Tibial artery (tissue), 4 donors: ENCODE results near the gene DGCR6L.
"Not testable (repeated sequence)": the region's sequence is repeated elsewhere in the genome, so short reads cannot be mapped to it uniquely, and the experiment has no call there.

Source experiments
- DNase-seq, 2 donors: peaks; one replicate each; pipeline ENCODE4 v3.0.0-alpha.2; 2019
- H3K27ac ChIP-seq, 2 donors: fragments of 200-600 bp; sonication (generic) in 1 of 2; 1 replicate in 1 of 2; 2 replicates in 1 of 2; pipeline ENCODE4 v1.5.1; 2018 to 2019; ENCODE audit warnings: mild to moderate bottlenecking in 1 of 2
- H3K27me3 ChIP-seq, 2 donors: fragments of 200-600 bp; sonication (generic) in 1 of 2; one replicate each; pipeline versions ENCODE4 v1.5.1 to v1.6.0; 2016 to 2019
- H3K36me3 ChIP-seq, 3 donors: fragments of 200-600 bp; sonication (generic) in 2 of 3; one replicate each; pipeline ENCODE4 v1.5.1; 2016 to 2019; ENCODE audit warnings: mild to moderate bottlenecking in 2 of 3
- H3K4me1 ChIP-seq, 4 donors: fragments of 200-600 bp; sonication (generic) in 2 of 4; 1 replicate in 3 of 4; 2 replicates in 1 of 4; pipeline ENCODE4 v1.5.1; 2016 to 2019
- H3K4me3 ChIP-seq, 2 donors: fragments of 200-600 bp; sonication (generic) in 1 of 2; 1 replicate in 1 of 2; 2 replicates in 1 of 2; pipeline ENCODE4 v1.5.1; 2018 to 2019; ENCODE audit warnings: mild to moderate bottlenecking in 2 of 2
- H3K9me3 ChIP-seq, 3 donors: fragments of 200-600 bp; sonication (generic) in 1 of 3; one replicate each; pipeline ENCODE4 v1.5.1; 2016 to 2019
- intact Hi-C: fragments of 100-400 bp; cut with DNase I; formaldehyde crosslinking; loops from one replicate; pipeline ENCODE4 v1.15.0; 2023; ENCODE audit warnings: low total_unique reads
- TF ChIP-seq, protein P1 (sequence below), 2 experiments: fragments of 200-600 bp in 1 of 2; fragments of 450-650 bp in 1 of 2; IDR thresholded peaks; one replicate each; pipeline ENCODE4 v1.5.1; 2017 to 2019; ENCODE audit warnings: antibody characterized with exemption in 2 of 2, mild to moderate bottlenecking in 1 of 2, moderate library complexity in 1 of 2

The DGCR6L gene

DNA sequence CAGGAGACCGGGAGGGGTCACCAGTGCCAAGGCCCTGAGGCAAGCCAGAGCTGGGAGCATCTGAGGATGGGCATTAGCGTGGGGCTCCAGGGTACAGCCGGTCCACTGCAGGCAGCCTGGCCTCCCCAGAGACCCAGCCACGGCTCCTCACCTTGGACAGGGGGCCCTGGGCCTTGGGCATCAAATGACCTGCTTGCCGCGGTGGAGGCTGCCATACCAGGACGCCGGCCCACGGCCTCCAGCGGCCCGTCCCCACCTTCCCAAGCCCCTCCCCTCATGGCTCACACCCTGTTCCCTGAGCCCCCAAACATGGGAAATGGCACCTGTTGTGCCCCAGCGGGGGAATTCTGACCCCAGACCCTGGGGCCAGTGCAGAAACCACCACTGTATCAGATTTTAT, 39.0 kb downstream of the DGCR6L start:
- TF ChIP-seq, protein P1, sequence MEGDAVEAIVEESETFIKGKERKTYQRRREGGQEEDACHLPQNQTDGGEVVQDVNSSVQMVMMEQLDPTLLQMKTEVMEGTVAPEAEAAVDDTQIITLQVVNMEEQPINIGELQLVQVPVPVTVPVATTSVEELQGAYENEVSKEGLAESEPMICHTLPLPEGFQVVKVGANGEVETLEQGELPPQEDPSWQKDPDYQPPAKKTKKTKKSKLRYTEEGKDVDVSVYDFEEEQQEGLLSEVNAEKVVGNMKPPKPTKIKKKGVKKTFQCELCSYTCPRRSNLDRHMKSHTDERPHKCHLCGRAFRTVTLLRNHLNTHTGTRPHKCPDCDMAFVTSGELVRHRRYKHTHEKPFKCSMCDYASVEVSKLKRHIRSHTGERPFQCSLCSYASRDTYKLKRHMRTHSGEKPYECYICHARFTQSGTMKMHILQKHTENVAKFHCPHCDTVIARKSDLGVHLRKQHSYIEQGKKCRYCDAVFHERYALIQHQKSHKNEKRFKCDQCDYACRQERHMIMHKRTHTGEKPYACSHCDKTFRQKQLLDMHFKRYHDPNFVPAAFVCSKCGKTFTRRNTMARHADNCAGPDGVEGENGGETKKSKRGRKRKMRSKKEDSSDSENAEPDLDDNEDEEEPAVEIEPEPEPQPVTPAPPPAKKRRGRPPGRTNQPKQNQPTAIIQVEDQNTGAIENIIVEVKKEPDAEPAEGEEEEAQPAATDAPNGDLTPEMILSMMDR (IDR thresholded peaks at IDR 0.05): no peak
- intact Hi-C loops: no loop called here
- H3K27ac ChIP-seq: no peak overlapping the region
- DNase-seq: no peak
- no peaks in the 10 kb centered on the region for H3K4me1 ChIP-seq
- H3K9me3 ChIP-seq: no peaks in the 10 kb centered on the region
- no peak overlapping the region for H3K4me3 ChIP-seq
- H3K27me3 ChIP-seq: peaks cover 0 to 12% of the 10 kb centered on the region in 2 donors
- H3K36me3 ChIP-seq: no peaks in the 10 kb centered on the region

- H3K9me3 ChIP-seq, DNase-seq, H3K4me1 ChIP-seq, H3K4me3 ChIP-seq, H3K27ac ChIP-seq, H3K36me3 ChIP-seq, intact Hi-C loops: not testable (repeated sequence)
- peaks cover 0 to 12% of the 10 kb centered on the region in 2 donors for H3K27me3 ChIP-seq
Measured at GRCh38 chr22:20280163-20280562, 39.7 kb downstream of the DGCR6L start.

GRCh38 chr22:20279662-20280134, 40.2 kb downstream of the DGCR6L start:
- no peak overlapping the region for H3K27ac ChIP-seq
- TF ChIP-seq, protein P1 (IDR thresholded peaks at IDR 0.05): no peak

GRCh38 chr22:20278726-20279490, 41.0 kb downstream of the DGCR6L start:
- H3K9me3 ChIP-seq, H3K27me3 ChIP-seq, intact Hi-C loops, H3K27ac ChIP-seq, H3K4me1 ChIP-seq, H3K4me3 ChIP-seq, DNase-seq, H3K36me3 ChIP-seq: not testable (repeated sequence)

More at GRCh38 chr22:20279662-20280134, 40.2 kb downstream of the DGCR6L start:
- Histone ChIP-seq H3K4me3 (no peak overlapping the region), H3K9me3 (no peaks in the 10 kb centered on the region), H3K36me3 (no peaks in the 10 kb centered on the region), H3K4me1 (no peaks in the 10 kb centered on the region), H3K27me3 (peaks cover 0 to 10% of the 10 kb centered on the region in 2 donors)
- DNase-seq: no peak
- intact Hi-C loops: no loop called here

GRCh38 chr22:20277936-20278635, 41.8 kb downstream of the DGCR6L start:
- intact Hi-C loops, H3K27ac ChIP-seq, DNase-seq, H3K4me1 ChIP-seq, H3K36me3 ChIP-seq, H3K27me3 ChIP-seq, H3K9me3 ChIP-seq, H3K4me3 ChIP-seq: not testable (repeated sequence)

DNA sequence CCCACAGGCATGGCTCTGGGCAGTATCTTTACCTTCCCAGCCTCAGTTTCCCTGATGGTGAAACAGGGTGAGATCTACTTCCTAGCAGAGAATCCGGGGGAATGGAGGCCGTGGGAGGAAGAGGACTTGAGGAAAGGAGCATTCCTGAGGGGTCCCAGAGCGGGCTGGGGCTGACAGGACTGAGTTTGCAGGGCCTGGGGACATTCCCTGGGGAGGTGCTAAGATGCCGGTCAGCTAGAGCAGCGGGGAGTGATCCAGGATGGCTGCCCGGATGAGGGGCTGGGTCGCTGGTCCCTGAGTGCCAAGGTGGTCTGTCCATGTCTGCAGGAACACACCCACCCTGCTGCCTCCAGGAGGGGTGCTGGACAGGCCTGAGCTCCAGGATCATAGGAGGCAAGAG, 43.4 kb downstream of the DGCR6L start:
- H3K9me3 ChIP-seq: no peaks in the 10 kb centered on the region
- intact Hi-C loops: no loop called here

More for the DNA sequence above, 43.4 kb downstream of the DGCR6L start:
- no peak overlapping the region for H3K4me3 ChIP-seq
- no peak overlapping the region for H3K27ac ChIP-seq
- H3K4me1 ChIP-seq: no peaks in the 10 kb centered on the region
- H3K36me3 ChIP-seq: no peaks in the 10 kb centered on the region
- H3K27me3 ChIP-seq: peaks cover 0 to 19% of the 10 kb centered on the region in 2 donors
- no peak for DNase-seq
- TF ChIP-seq, protein P1 (IDR thresholded peaks at IDR 0.05): no peak
